WTC11 (cell line): ENCODE results near the gene SULT1C3. TPM values are rescaled to one million over a fixed set of nuclear protein-coding genes. Genes with fewer than 3 reads are reported as not detected.

Experiments
- ATAC-seq: fragments of 200-7000 bp; cut with Tn5 transposase; 2 replicates; pipeline ENCODE4 v1.10.0; 2021; ENCODE audit warnings: mild to moderate bottlenecking, moderate library complexity
- CTCF ChIA-PET: fragments of 300-600 bp; sonication (Branson Sonifier 250); formaldehyde crosslinking; loops from one replicate; lab custom pipeline; 2021; ENCODE audit warnings: antibody characterized with exemption; lab: Charles Lee
- POLR2A ChIA-PET: fragments of 350-600 bp; sonication (Branson Sonifier 250); formaldehyde crosslinking; loops from one replicate; lab custom pipeline; 2021; ENCODE audit warnings: antibody characterized with exemption; lab: Charles Lee
- DNase-seq: peaks from one replicate; pipeline ENCODE4 v3.0.0; 2021; ENCODE audit warnings: low spot score
- H3K27ac Mint-ChIP-seq: 2 replicates; pipeline ENCODE4 v1.8.0; 2021; ENCODE audit warnings: mixed read lengths
- H3K27me3 Mint-ChIP-seq: 2 replicates; pipeline ENCODE4 v1.8.0; 2021; ENCODE audit warnings: low read depth, mild to moderate bottlenecking, moderate library complexity, mixed read lengths
- H3K36me3 Mint-ChIP-seq: 2 replicates; pipeline ENCODE4 v1.8.0; 2021; ENCODE audit warnings: mixed read lengths
- H3K4me1 Mint-ChIP-seq: 2 replicates; pipeline ENCODE4 v1.8.0; 2022; ENCODE audit warnings: mixed read lengths
- H3K4me3 Mint-ChIP-seq: 2 replicates; pipeline ENCODE4 v1.8.0; 2021; ENCODE audit warnings: mild to moderate bottlenecking, moderate library complexity, mixed read lengths
- H3K9me3 Mint-ChIP-seq: 2 replicates; pipeline ENCODE4 v1.8.0; 2021; ENCODE audit warnings: mixed read lengths
- GRHL2 ChIP-seq: fragments of 250-450 bp; sonication (Bioruptor Pico); IDR thresholded peaks from 2 replicates; pipeline ENCODE4 v1.8.0; 2022; ENCODE audit warnings: mild to moderate bottlenecking, moderate library complexity; ENCODE audit not compliant: insufficient replicate concordance, severe bottlenecking
- SOX15 ChIP-seq: fragments of 250-450 bp; sonication (Bioruptor Pico); IDR thresholded peaks from 2 replicates; pipeline ENCODE4 v1.9.0; 2021; ENCODE audit warnings: mild to moderate bottlenecking
- TCF7 ChIP-seq: sonication (generic); formaldehyde crosslinking; IDR thresholded peaks from 2 replicates; pipeline ENCODE4 v1.8.0; 2022; ENCODE audit warnings: mild to moderate bottlenecking, low read depth, missing genetic modification reagents, moderate library complexity
- ZBTB21 ChIP-seq: sonication (generic); formaldehyde crosslinking; IDR thresholded peaks from 2 replicates; pipeline ENCODE4 v1.8.1; 2023; ENCODE audit warnings: mild to moderate bottlenecking, missing genetic modification reagents, borderline replicate concordance
- ZNF138 ChIP-seq: sonication (generic); formaldehyde crosslinking; conservative IDR thresholded peaks from 2 replicates; pipeline ENCODE4 v1.8.1; 2022; ENCODE audit warnings: mild to moderate bottlenecking, moderate library complexity, missing genetic modification reagents
- ZNF232 ChIP-seq: sonication (generic); formaldehyde crosslinking; IDR thresholded peaks from 2 replicates; pipeline ENCODE4 v1.8.0; 2022; ENCODE audit warnings: mild to moderate bottlenecking, missing genetic modification reagents
- ZNF263 ChIP-seq: sonication (generic); formaldehyde crosslinking; IDR thresholded peaks from 2 replicates; pipeline ENCODE4 v1.8.1; 2022; ENCODE audit warnings: low read depth, mild to moderate bottlenecking, moderate library complexity, missing genetic modification reagents
- total RNA-seq: library from RNA; stranded (reverse); gene quantifications from 3 replicates; pipeline ENCODE4 v1.2.3, GENCODE V29; 2021
- TF ChIP-seq, protein P1 (sequence below): sonication (generic); formaldehyde crosslinking; IDR thresholded peaks from 2 replicates; pipeline ENCODE4 v1.8.0; 2023; ENCODE audit warnings: missing genetic modification reagents, mild to moderate bottlenecking, borderline replicate concordance
- TF ChIP-seq, protein P2 (sequence below): sonication (generic); formaldehyde crosslinking; IDR thresholded peaks from 2 replicates; pipeline ENCODE4 v1.8.0; 2023; ENCODE audit warnings: mild to moderate bottlenecking, missing genetic modification reagents
- TF ChIP-seq, protein P3 (sequence below): sonication (generic); formaldehyde crosslinking; IDR thresholded peaks from 2 replicates; pipeline ENCODE4 v1.8.0; 2023; ENCODE audit warnings: missing genetic modification reagents
- TF ChIP-seq, protein P4 (sequence below): sonication (generic); formaldehyde crosslinking; IDR thresholded peaks from 2 replicates; pipeline ENCODE4 v1.8.1; 2023; ENCODE audit warnings: mild to moderate bottlenecking, missing genetic modification reagents
- TF ChIP-seq, protein P5 (sequence below): sonication (generic); formaldehyde crosslinking; IDR thresholded peaks from 2 replicates; pipeline ENCODE4 v1.8.1; 2022; ENCODE audit warnings: mild to moderate bottlenecking, missing genetic modification reagents, moderate library complexity, borderline replicate concordance
- TF ChIP-seq, protein P6 (sequence below): sonication (generic); formaldehyde crosslinking; IDR thresholded peaks from 2 replicates; pipeline ENCODE4 v1.8.1; 2022; ENCODE audit warnings: low read depth, missing genetic modification reagents, borderline replicate concordance

Gene SULT1C3
- total RNA-seq, 1 experiment from 2014 or later, result not detected

DNA sequence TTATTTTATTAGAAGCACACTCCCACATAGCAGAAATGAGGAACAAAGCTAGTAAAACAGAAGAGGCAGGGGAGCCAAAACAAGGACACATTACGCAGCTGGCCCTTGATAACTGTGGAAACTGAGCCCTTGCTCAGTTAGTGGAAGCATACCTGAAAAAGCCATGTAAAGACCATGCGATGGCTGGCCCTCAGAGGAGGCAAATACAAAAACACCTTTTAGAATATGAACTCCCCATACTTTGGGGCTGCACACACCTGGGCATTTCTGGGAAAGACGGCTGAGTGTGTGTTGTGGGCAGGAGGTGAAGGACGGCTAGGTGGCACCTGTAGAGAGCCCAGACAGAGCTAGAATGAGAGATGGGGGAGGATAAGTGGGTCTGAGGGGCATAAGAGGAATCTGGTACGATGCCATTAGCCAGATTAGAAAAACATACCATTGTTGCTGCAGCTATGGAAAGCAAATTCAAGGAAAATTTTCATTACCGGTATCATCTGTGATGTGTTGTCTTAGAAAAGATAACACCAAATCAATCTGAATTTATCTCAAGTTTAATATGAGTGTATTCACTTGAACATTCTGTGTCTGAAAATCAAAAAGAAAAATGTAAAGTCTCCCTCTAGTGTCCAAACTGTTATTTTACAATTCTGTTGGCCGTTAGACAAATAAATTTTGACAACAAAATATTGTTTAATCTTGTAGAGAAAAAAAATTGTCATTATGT, 45.2 kb upstream of the SULT1C3 start (continued):
- TF ChIP-seq, protein P1, sequence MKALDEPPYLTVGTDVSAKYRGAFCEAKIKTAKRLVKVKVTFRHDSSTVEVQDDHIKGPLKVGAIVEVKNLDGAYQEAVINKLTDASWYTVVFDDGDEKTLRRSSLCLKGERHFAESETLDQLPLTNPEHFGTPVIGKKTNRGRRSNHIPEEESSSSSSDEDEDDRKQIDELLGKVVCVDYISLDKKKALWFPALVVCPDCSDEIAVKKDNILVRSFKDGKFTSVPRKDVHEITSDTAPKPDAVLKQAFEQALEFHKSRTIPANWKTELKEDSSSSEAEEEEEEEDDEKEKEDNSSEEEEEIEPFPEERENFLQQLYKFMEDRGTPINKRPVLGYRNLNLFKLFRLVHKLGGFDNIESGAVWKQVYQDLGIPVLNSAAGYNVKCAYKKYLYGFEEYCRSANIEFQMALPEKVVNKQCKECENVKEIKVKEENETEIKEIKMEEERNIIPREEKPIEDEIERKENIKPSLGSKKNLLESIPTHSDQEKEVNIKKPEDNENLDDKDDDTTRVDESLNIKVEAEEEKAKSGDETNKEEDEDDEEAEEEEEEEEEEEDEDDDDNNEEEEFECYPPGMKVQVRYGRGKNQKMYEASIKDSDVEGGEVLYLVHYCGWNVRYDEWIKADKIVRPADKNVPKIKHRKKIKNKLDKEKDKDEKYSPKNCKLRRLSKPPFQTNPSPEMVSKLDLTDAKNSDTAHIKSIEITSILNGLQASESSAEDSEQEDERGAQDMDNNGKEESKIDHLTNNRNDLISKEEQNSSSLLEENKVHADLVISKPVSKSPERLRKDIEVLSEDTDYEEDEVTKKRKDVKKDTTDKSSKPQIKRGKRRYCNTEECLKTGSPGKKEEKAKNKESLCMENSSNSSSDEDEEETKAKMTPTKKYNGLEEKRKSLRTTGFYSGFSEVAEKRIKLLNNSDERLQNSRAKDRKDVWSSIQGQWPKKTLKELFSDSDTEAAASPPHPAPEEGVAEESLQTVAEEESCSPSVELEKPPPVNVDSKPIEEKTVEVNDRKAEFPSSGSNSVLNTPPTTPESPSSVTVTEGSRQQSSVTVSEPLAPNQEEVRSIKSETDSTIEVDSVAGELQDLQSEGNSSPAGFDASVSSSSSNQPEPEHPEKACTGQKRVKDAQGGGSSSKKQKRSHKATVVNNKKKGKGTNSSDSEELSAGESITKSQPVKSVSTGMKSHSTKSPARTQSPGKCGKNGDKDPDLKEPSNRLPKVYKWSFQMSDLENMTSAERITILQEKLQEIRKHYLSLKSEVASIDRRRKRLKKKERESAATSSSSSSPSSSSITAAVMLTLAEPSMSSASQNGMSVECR (CRISPR knock-in tag), result no peak

DNA sequence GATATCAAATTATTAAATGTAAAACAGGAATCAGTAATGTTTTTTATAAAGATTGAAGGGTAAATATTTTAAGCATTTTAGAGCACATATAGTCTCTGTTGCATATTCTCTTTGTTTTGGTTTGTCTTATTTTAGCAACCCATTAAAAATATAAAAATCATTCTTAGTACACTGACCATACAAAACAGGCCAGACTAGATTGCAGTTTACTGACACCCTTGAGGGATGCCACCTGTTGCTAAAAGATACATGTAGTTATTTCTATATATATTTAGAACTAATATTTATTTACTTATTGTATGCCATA, 44.7 kb upstream of the SULT1C3 start:
- H3K36me3 Mint-ChIP-seq, result peaks cover 6% of the 10 kb centered on the region
- H3K9me3 Mint-ChIP-seq, result peaks cover 16% of the 10 kb centered on the region
- H3K27me3 Mint-ChIP-seq, result no peaks in the 10 kb centered on the region
- ChIA-PET POLR2A (no interaction called here), CTCF (interaction anchor here (1.2 to 1.4 kb wide), 2 partner anchors 11 to 389 kb away, joined by 3 to 13 read pairs; no protein-coding TSS in a partner anchor)
- no peak for DNase-seq
- H3K4me3 Mint-ChIP-seq, result no peak overlapping the region
- ATAC-seq, result no peak
- no peak overlapping the region for H3K27ac Mint-ChIP-seq
- H3K4me1 Mint-ChIP-seq, result no peaks in the 10 kb centered on the region
- TF ChIP-seq, protein P2, sequence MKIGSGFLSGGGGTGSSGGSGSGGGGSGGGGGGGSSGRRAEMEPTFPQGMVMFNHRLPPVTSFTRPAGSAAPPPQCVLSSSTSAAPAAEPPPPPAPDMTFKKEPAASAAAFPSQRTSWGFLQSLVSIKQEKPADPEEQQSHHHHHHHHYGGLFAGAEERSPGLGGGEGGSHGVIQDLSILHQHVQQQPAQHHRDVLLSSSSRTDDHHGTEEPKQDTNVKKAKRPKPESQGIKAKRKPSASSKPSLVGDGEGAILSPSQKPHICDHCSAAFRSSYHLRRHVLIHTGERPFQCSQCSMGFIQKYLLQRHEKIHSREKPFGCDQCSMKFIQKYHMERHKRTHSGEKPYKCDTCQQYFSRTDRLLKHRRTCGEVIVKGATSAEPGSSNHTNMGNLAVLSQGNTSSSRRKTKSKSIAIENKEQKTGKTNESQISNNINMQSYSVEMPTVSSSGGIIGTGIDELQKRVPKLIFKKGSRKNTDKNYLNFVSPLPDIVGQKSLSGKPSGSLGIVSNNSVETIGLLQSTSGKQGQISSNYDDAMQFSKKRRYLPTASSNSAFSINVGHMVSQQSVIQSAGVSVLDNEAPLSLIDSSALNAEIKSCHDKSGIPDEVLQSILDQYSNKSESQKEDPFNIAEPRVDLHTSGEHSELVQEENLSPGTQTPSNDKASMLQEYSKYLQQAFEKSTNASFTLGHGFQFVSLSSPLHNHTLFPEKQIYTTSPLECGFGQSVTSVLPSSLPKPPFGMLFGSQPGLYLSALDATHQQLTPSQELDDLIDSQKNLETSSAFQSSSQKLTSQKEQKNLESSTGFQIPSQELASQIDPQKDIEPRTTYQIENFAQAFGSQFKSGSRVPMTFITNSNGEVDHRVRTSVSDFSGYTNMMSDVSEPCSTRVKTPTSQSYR (CRISPR knock-in tag), result no peak
- TF ChIP-seq, protein P1 (CRISPR knock-in tag), result no peak
- TF ChIP-seq, protein P3, sequence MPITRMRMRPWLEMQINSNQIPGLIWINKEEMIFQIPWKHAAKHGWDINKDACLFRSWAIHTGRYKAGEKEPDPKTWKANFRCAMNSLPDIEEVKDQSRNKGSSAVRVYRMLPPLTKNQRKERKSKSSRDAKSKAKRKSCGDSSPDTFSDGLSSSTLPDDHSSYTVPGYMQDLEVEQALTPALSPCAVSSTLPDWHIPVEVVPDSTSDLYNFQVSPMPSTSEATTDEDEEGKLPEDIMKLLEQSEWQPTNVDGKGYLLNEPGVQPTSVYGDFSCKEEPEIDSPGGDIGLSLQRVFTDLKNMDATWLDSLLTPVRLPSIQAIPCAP (CRISPR knock-in tag), result no peak
- TF ChIP-seq ZBTB21 (no peak), GRHL2 (no peak), ZNF232 (CRISPR knock-in tag) (no peak), SOX15 (no peak), ZNF138 (CRISPR knock-in tag) (no peak), TCF7 (CRISPR knock-in tag) (no peak), ZNF263 (CRISPR knock-in tag) (no peak)
- TF ChIP-seq, protein P4, sequence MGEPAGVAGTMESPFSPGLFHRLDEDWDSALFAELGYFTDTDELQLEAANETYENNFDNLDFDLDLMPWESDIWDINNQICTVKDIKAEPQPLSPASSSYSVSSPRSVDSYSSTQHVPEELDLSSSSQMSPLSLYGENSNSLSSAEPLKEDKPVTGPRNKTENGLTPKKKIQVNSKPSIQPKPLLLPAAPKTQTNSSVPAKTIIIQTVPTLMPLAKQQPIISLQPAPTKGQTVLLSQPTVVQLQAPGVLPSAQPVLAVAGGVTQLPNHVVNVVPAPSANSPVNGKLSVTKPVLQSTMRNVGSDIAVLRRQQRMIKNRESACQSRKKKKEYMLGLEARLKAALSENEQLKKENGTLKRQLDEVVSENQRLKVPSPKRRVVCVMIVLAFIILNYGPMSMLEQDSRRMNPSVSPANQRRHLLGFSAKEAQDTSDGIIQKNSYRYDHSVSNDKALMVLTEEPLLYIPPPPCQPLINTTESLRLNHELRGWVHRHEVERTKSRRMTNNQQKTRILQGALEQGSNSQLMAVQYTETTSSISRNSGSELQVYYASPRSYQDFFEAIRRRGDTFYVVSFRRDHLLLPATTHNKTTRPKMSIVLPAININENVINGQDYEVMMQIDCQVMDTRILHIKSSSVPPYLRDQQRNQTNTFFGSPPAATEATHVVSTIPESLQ (CRISPR knock-in tag), result no peak
- TF ChIP-seq, protein P5, sequence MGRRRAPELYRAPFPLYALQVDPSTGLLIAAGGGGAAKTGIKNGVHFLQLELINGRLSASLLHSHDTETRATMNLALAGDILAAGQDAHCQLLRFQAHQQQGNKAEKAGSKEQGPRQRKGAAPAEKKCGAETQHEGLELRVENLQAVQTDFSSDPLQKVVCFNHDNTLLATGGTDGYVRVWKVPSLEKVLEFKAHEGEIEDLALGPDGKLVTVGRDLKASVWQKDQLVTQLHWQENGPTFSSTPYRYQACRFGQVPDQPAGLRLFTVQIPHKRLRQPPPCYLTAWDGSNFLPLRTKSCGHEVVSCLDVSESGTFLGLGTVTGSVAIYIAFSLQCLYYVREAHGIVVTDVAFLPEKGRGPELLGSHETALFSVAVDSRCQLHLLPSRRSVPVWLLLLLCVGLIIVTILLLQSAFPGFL, result no peak
- TF ChIP-seq, protein P6, sequence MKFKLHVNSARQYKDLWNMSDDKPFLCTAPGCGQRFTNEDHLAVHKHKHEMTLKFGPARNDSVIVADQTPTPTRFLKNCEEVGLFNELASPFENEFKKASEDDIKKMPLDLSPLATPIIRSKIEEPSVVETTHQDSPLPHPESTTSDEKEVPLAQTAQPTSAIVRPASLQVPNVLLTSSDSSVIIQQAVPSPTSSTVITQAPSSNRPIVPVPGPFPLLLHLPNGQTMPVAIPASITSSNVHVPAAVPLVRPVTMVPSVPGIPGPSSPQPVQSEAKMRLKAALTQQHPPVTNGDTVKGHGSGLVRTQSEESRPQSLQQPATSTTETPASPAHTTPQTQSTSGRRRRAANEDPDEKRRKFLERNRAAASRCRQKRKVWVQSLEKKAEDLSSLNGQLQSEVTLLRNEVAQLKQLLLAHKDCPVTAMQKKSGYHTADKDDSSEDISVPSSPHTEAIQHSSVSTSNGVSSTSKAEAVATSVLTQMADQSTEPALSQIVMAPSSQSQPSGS (CRISPR knock-in tag), result no peak
